Kidney (tissue), 14 donors: ENCODE results near the gene PANK2. TPM values are rescaled to one million over a fixed set of nuclear protein-coding genes. Genes with fewer than 3 reads are reported as not detected.

Experiments
- DNase-seq, 5 donors: peaks; one replicate each; pipeline ENCODE4 v3.0.0-alpha.2; 2013 to 2020
- FAIRE-seq: peaks from 2 replicates; lab custom pipeline; 2012; peaks lifted over from hg19 to GRCh38; lab: Jason Lieb, UNC
- H3K27ac ChIP-seq, 2 donors: one replicate each; pipeline ENCODE4 v1.7.0; 2013; ENCODE audit warnings: low read depth in 2 of 2, low read length in 2 of 2, inconsistent platforms in 1 of 2
- H3K27me3 ChIP-seq: one replicate; pipeline ENCODE4 v1.7.1; 2013; ENCODE audit warnings: low read length, inconsistent platforms; ENCODE audit not compliant: control insufficient read depth, insufficient read depth
- H3K36me3 ChIP-seq, 3 donors: one replicate each; pipeline versions ENCODE4 v1.7.0 to v1.7.1; 2013; ENCODE audit warnings: low read length in 3 of 3, control low read depth in 1 of 3, inconsistent platforms in 1 of 3; ENCODE audit not compliant: insufficient read depth in 3 of 3, control insufficient read depth in 2 of 3
- H3K4me1 ChIP-seq, 3 donors: one replicate each; pipeline versions ENCODE4 v1.7.0 to v1.7.1; 2013; ENCODE audit warnings: low read length in 3 of 3, inconsistent platforms in 1 of 3, low read depth in 1 of 3; ENCODE audit not compliant: control insufficient read depth in 2 of 3, insufficient read depth in 2 of 3
- H3K4me3 ChIP-seq, 3 donors: one replicate each; pipeline versions ENCODE4 v1.7.0 to v1.8.1; 2013; ENCODE audit warnings: low read length in 3 of 3, control low read depth in 1 of 3, inconsistent platforms in 1 of 3
- H3K9ac ChIP-seq, 3 donors: one replicate each; pipeline versions ENCODE4 v1.7.0 to v1.7.1; 2013; ENCODE audit warnings: low read length in 3 of 3, control low read depth in 1 of 3, inconsistent platforms in 1 of 3
- H3K9me3 ChIP-seq, 3 donors: one replicate each; pipeline versions ENCODE4 v1.7.0 to v1.7.1; 2013; ENCODE audit warnings: low read length in 3 of 3, control low read depth in 1 of 3, inconsistent platforms in 1 of 3; ENCODE audit not compliant: control insufficient read depth in 2 of 3, insufficient read depth in 1 of 3
- intact Hi-C: fragments of 100-400 bp; cut with DNase I; formaldehyde crosslinking; loops from one replicate; pipeline ENCODE4 v1.11.1; 2022
- polyA plus RNA-seq: library from polyadenylated mRNA; stranded (reverse); fragments of 350-450 nt; fragmentation: Illumina TruSeq; extraction: RNeasy Lipid Tissue Mini Kit (QIAGEN cat#74804); gene quantifications from one replicate; pipeline ENCODE4 v1.2.3, GENCODE V29; 2014; ENCODE audit warnings: low read depth, low replicate concordance; ENCODE audit not compliant: insufficient read depth
- total RNA-seq: library from RNA; stranded (reverse); fragmentation: NEBNext Ultra II Directional; extraction: Animal tissue kit (Norgen Biotek cat#: 25700); gene quantifications from one replicate; pipeline ENCODE4 v1.2.1, GENCODE V29; 2021
- TF ChIP-seq, protein P1 (sequence below): IDR thresholded peaks from 3 replicates; pipeline ENCODE4 v1.5.1; 2012; ENCODE audit warnings: mild to moderate bottlenecking, moderate library complexity, borderline replicate concordance; ENCODE audit not compliant: insufficient read depth; ENCODE audit errors: extremely low read depth
- donor health status: control.
- donor health status: control.
- donor health status: control.
- donor health status: control.
- donor health status: control.
- donor health status: DM: yes; HTN: yes; CAD: no.
- donor health status: Normal renal cell carcinoma (clear cell type).

Gene PANK2
- total and polyA plus RNA-seq, 2 donors from 2014 or later, result 26.8 to 44.9 TPM

DNA sequence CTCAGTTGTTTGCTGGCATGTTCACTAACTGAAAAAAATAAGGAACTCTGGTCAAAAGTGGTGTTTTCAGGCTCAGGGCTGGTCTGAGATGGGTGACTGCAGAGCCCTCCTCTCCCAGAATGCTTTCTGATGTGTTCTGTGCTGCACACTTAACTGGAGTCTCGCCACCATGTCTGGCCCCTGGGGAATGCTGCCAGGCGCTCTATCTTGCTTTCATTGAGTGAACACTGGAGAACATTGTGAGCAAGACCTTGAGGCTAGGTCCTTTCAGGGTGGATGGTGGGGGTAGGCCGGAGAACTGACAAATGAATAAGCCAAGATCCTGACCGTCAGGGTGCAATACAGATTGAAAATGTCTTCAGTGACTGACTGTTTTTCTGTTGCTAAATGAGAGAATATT lies 19.5 kb downstream of the PANK2 start:
- H3K36me3 ChIP-seq, result peaks cover 7 to 31% (median 13%) of the 10 kb centered on the region in 3 donors
- no peak overlapping the region for H3K9ac ChIP-seq
- no peak overlapping the region for H3K4me3 ChIP-seq
- DNase-seq, result no peak
- intact Hi-C loops, result no loop called here
- FAIRE-seq, result no peak
- no peak overlapping the region for H3K27ac ChIP-seq
- H3K4me1 ChIP-seq, result no peaks in the 10 kb centered on the region
- TF ChIP-seq, protein P1, sequence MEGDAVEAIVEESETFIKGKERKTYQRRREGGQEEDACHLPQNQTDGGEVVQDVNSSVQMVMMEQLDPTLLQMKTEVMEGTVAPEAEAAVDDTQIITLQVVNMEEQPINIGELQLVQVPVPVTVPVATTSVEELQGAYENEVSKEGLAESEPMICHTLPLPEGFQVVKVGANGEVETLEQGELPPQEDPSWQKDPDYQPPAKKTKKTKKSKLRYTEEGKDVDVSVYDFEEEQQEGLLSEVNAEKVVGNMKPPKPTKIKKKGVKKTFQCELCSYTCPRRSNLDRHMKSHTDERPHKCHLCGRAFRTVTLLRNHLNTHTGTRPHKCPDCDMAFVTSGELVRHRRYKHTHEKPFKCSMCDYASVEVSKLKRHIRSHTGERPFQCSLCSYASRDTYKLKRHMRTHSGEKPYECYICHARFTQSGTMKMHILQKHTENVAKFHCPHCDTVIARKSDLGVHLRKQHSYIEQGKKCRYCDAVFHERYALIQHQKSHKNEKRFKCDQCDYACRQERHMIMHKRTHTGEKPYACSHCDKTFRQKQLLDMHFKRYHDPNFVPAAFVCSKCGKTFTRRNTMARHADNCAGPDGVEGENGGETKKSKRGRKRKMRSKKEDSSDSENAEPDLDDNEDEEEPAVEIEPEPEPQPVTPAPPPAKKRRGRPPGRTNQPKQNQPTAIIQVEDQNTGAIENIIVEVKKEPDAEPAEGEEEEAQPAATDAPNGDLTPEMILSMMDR, result no peak
- H3K27me3 ChIP-seq, result no peaks in the 10 kb centered on the region
- no peaks in the 10 kb centered on the region for H3K9me3 ChIP-seq

DNA sequence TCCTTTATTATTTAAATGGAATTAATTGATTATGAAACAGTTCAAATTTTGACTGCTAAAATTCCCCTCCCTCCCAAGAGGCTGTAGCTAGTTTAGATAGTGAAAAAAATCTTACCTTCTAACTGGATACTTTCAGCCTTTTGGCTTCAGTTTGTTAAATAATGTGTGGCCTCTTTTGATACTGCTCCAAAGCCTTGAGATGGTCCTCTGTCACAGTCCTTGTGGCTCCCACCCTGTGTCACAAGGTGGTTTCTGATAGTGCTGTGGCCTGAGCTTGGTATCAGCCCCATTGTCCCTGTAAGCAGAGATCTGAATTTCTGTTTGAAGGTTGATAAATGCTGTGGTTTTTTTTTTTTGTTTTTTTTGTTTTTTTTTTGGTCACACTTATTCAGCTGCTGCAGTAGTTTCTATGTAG lies 20.8 kb downstream of the PANK2 start:
- DNase-seq, result no peak
- no peak overlapping the region for H3K27ac ChIP-seq

DNA sequence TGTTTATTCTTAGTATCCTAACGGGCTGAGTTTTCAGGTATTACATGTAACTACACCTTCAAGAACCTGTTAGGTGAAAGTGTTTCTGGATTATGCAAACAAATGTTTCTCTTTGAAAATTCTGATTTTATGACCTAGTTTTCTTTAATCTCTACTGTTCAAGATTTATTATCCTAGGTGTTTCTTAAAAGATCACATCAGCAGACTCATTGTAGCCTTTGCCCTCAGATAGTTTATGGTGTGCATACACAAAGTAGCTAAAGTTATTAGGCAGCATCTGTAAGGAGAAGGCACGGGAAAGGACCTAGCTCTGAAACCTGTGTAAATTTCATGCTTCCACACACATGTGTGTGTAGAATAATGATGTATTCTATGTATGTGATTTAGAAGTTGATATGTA lies 21.7 kb downstream of the PANK2 start:
- intact Hi-C loops, result no loop called here
- H3K4me1 ChIP-seq, result no peaks in the 10 kb centered on the region
- H3K9ac ChIP-seq, result no peak overlapping the region
- no peak for FAIRE-seq
- no peaks in the 10 kb centered on the region for H3K27me3 ChIP-seq
- no peak overlapping the region for H3K27ac ChIP-seq
- H3K4me3 ChIP-seq, result no peak overlapping the region
- no peaks in the 10 kb centered on the region for H3K9me3 ChIP-seq
- no peak for DNase-seq
- H3K36me3 ChIP-seq, result peaks cover 7 to 37% (median 17%) of the 10 kb centered on the region in 3 donors
- TF ChIP-seq, protein P1, result no peak

More for the DNA sequence above, 20.8 kb downstream of the PANK2 start:
- Histone ChIP-seq H3K27me3 (no peaks in the 10 kb centered on the region), H3K9ac (no peak overlapping the region), H3K9me3 (no peaks in the 10 kb centered on the region), H3K36me3 (peaks cover 7 to 37% (median 17%) of the 10 kb centered on the region in 3 donors), H3K4me3 (no peak overlapping the region), H3K4me1 (no peaks in the 10 kb centered on the region)
- TF ChIP-seq, protein P1, result no peak
- FAIRE-seq, result no peak
- intact Hi-C loops, result no loop called here

DNA sequence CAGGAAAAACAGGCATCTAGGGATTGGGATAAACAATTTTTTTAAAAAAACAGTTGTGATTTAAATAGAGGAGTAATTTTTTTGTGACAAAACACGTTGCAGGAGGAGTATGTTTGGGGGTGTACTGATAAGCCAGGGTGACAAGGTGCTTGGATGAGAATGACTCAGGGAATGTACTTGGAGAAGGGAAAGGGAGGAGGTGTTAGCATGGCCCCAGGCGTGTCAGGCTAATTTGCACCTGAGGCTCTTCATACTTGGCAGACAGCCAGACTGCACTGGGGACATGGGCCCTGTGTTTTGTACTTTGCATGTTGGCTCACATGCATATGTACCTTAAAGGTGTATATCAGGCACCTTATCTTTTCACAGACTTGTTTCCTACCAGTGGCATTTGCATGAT lies 22.8 kb downstream of the PANK2 start:
- intact Hi-C loops, result no loop called here
- TF ChIP-seq, protein P1, result no peak
- DNase-seq (no peak), FAIRE-seq (no peak)
- Histone ChIP-seq H3K4me1 (no peaks in the 10 kb centered on the region), H3K4me3 (no peak overlapping the region), H3K36me3 (peaks cover 7 to 45% (median 17%) of the 10 kb centered on the region in 3 donors), H3K27me3 (no peaks in the 10 kb centered on the region), H3K9ac (no peak overlapping the region), H3K9me3 (no peaks in the 10 kb centered on the region), H3K27ac (no peak overlapping the region)
